ENCODE data around the gene TRAPPC8. TPM values are rescaled to one million over a fixed set of nuclear protein-coding genes. Genes with fewer than 3 reads are reported as not detected.
"Not testable (repeated sequence)": the region's sequence is repeated elsewhere in the genome, so short reads cannot be mapped to it uniquely, and the experiment has no call there.

TRAPPC8 gene
- total and polyA plus RNA-seq, 4 donors = 12.4 to 73.5 (median 35.8) TPM

DNA sequence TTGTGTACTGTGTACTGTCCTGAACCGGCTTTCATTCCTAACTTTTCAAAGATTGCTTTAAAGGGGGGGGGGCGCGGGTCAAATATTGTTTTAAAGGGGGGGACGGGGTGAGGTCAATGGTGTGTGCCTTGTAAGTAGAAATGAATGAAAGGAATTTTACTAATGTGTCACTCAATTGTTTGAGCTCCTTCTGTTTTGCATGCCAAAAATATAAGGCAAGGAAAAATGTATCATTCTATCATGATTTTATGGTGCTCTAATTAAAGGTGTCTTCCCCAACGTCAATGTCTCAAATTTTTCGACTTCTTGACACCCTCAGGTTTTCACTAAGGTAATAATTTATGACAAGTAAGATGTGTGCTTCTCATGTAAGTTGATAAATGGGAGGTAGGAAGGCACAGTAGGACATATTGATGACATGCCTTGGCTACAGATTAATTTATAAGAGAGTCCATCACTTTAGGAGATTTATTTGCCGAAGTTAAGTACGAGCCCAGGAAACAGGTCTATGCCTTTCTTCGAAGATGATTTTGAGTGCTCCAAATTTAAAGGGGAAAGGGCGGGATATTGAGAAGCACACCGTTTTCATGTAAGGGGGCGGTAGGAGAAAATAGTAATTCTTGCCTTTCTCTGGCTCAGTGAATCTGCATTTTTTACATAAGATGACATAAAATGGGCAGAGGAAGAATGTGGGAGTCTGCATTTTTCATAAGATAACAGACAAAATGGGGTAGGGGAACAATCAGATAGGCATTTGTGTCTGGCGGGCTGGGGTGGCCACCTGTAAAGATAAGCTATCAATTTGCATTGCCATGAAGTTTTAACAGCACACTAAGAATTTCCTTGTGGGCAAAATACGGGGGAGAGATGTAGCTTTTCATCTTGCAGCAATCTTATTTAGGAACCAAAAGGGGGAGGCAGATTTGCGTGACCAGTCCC lies 1.2 kb upstream of the TRAPPC8 start:
- Histone ChIP-seq H3K36me3 (ENCODE audit: control insufficient read depth in 4 of 4, insufficient read depth in 4 of 4, low read length in 4 of 4) (peaks cover 0 to 5% (median 0%) of the 10 kb centered on the region in 4 donors), H3K9me3 (ENCODE audit: control insufficient read depth in 4 of 4, insufficient read depth in 3 of 4, low read length in 3 of 4) (no peaks in the 10 kb centered on the region), H3K9ac (ENCODE audit: insufficient read depth in 1 of 2, low read length in 2 of 2) (no peak overlapping the region), H3K27me3 (ENCODE audit: control insufficient read depth in 3 of 3, insufficient read depth in 3 of 3, low read length in 2 of 3) (peaks cover 0 to 10% (median 5%) of the 10 kb centered on the region in 3 donors), H3K4me1 (ENCODE audit: control insufficient read depth in 5 of 5, insufficient read depth in 5 of 5, low read length in 5 of 5) (peaks cover 0 to 12% (median 6%) of the 10 kb centered on the region in 5 donors), H3K4me3 (peak overlapping the region; percentile 49), H3K27ac (ENCODE audit: low read depth in 1 of 2, low read length in 1 of 2) (peak overlapping the region; percentile 66 to 68)
- no peak for DNase-seq
- TF ChIP-seq, protein P1, sequence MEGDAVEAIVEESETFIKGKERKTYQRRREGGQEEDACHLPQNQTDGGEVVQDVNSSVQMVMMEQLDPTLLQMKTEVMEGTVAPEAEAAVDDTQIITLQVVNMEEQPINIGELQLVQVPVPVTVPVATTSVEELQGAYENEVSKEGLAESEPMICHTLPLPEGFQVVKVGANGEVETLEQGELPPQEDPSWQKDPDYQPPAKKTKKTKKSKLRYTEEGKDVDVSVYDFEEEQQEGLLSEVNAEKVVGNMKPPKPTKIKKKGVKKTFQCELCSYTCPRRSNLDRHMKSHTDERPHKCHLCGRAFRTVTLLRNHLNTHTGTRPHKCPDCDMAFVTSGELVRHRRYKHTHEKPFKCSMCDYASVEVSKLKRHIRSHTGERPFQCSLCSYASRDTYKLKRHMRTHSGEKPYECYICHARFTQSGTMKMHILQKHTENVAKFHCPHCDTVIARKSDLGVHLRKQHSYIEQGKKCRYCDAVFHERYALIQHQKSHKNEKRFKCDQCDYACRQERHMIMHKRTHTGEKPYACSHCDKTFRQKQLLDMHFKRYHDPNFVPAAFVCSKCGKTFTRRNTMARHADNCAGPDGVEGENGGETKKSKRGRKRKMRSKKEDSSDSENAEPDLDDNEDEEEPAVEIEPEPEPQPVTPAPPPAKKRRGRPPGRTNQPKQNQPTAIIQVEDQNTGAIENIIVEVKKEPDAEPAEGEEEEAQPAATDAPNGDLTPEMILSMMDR (IDR thresholded peaks at IDR 0.05; ENCODE audit: control extremely low read depth, extremely low read depth) = no peak
- 13 to 15% methylated on average over 15 of the region's 15 CpGs for WGBS, 2 donors
- no peak for ATAC-seq (ENCODE audit: insufficient read depth, low FRiP score)

DNA sequence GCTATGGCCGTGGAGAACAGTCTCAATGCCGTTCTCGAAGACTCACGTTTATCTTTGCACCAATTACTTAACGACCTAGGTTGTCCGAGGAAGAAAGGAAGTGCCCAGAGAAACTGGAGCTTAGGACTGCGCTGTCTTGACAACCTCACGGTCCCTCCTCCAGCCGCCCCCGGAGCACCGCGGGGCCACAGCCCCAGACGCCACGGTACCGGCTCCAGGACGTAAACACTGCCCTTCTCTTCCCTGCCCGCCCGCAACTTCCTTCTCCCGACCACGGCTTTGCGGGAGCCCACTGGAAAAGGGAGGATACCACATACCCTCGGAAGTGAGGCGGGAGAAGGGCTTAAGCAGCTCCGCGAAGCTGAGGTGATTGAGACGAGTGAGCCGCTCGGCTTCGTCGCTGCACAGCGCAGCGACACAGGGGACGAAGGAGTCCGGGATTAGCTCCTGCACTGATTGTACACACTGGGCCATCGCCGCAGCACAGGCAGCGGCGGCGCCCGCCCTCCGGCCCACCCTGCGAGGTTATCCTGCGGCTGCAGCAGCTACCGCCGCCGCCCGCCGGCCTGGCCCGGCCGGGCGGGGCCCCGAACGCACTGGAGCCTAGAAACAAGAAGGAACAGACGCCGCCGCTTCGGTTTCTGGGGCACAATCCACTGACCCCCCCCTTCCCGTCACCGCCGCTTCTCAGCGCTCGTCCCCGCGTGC lies 483 bp downstream of the TRAPPC8 start:
- ATAC-seq (ENCODE audit: insufficient read depth, low FRiP score) = peak; percentile 31
- Histone ChIP-seq H3K4me3 (peak overlapping the region; percentile 80), H3K9me3 (ENCODE audit: control insufficient read depth in 4 of 4, insufficient read depth in 3 of 4, low read length in 3 of 4) (no peaks in the 10 kb centered on the region), H3K36me3 (ENCODE audit: control insufficient read depth in 4 of 4, insufficient read depth in 4 of 4, low read length in 4 of 4) (peaks cover 0 to 5% (median 0%) of the 10 kb centered on the region in 4 donors), H3K9ac (ENCODE audit: insufficient read depth in 1 of 2, low read length in 2 of 2) (peak overlapping the region; percentile 84 to 85), H3K27me3 (ENCODE audit: control insufficient read depth in 3 of 3, insufficient read depth in 3 of 3, low read length in 2 of 3) (peaks cover 0 to 10% (median 5%) of the 10 kb centered on the region in 3 donors), H3K27ac (ENCODE audit: low read depth in 1 of 2, low read length in 1 of 2) (peak overlapping the region; percentile 90), H3K4me1 (ENCODE audit: control insufficient read depth in 5 of 5, insufficient read depth in 5 of 5, low read length in 5 of 5) (peaks cover 0 to 12% (median 9%) of the 10 kb centered on the region in 5 donors)
- peak in 2 of 3 donors; percentile 36 to 45 for DNase-seq
- 0 to 1% methylated on average over 58 to 64 of the region's 64 CpGs for WGBS, 2 donors
- TF ChIP-seq, protein P1 (IDR thresholded peaks at IDR 0.05; ENCODE audit: control extremely low read depth, extremely low read depth) = no peak

DNA sequence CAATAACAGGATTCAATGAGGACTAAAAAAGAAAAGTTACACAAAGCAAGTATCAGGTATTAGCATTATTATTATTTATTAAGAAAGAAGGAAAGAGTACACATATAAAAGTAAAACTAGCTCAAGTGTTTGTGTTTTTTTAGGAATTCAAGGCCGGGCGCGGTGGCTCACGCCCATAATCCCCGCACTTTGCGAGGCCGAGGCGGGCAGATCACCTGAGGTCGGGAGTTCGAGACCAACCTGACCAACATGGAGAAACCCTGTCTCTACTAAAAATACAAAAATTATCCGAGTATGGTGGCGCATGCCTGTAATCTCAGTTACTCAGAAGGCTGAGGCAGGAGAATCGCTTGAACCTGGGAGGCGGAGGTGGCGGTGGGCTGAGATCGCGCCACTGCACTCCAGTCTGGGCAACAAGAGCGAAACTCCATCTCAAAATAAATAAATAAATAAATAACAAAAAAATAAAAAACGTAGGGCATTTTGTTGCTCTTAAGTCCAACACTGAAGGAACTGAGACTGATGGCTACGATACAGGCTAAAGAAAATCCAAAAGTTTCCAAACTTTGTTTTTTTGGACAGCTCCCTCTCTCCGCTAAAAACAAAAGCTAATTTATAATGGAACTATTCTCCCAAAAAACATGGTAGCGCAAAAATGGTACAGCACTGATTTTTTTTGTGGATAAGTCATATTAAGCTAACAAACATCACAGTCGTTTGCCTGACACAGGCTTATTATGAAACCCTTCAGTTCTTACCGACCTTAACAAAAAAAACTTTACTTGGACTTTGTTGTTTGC lies 1.7 kb downstream of the TRAPPC8 start:
- Histone ChIP-seq H3K27me3 (ENCODE audit: control insufficient read depth in 3 of 3, insufficient read depth in 3 of 3, low read length in 2 of 3) (peaks cover 0 to 10% (median 5%) of the 10 kb centered on the region in 3 donors), H3K27ac (ENCODE audit: low read depth in 1 of 2, low read length in 1 of 2) (no peak overlapping the region), H3K4me1 (ENCODE audit: control insufficient read depth in 5 of 5, insufficient read depth in 5 of 5, low read length in 5 of 5) (peaks cover 0 to 12% (median 9%) of the 10 kb centered on the region in 5 donors), H3K36me3 (ENCODE audit: control insufficient read depth in 4 of 4, insufficient read depth in 4 of 4, low read length in 4 of 4) (peaks cover 0 to 5% (median under 1%) of the 10 kb centered on the region in 4 donors), H3K9me3 (ENCODE audit: control insufficient read depth in 4 of 4, insufficient read depth in 3 of 4, low read length in 3 of 4) (no peaks in the 10 kb centered on the region), H3K9ac (ENCODE audit: insufficient read depth in 1 of 2, low read length in 2 of 2) (peak overlapping the region; percentile 84 to 85), H3K4me3 (no peak overlapping the region)
- 85 to 89% methylated on average over 24 of the region's 24 CpGs for WGBS, 2 donors
- DNase-seq (peak in 2 of 3 donors; percentile 2 to 3), ATAC-seq (ENCODE audit: insufficient read depth, low FRiP score) (no peak)
- TF ChIP-seq, protein P1 (IDR thresholded peaks at IDR 0.05; ENCODE audit: control extremely low read depth, extremely low read depth) = no peak

DNA sequence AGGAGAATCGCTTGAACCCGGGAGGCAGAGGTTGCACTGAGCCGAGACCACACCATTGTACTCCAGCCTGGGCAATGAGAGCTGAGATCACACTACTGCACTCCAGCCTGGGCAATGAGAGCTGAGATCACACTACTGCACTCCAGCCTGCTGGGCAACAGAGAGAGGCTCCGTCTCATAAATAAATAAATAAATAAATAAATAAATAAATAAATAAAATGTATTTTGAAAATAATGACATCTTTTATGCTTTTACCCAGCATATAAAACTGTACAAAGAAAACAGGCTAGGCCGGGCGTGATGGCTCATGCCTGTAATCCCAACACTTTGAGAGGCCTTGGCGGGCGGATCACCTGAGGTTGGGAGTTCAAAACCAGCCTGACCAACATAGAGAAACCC lies 8.2 kb downstream of the TRAPPC8 start:
- H3K9ac ChIP-seq (ENCODE audit: insufficient read depth in 1 of 2, low read length in 2 of 2); H3K4me1 ChIP-seq (ENCODE audit: control insufficient read depth in 5 of 5, insufficient read depth in 5 of 5, low read length in 5 of 5); H3K27me3 ChIP-seq (ENCODE audit: control insufficient read depth in 3 of 3, insufficient read depth in 3 of 3, low read length in 2 of 3); H3K4me3 ChIP-seq; H3K9me3 ChIP-seq (ENCODE audit: control insufficient read depth in 4 of 4, insufficient read depth in 3 of 4, low read length in 3 of 4); H3K27ac ChIP-seq (ENCODE audit: low read depth in 1 of 2, low read length in 1 of 2); DNase-seq; H3K36me3 ChIP-seq (ENCODE audit: control insufficient read depth in 4 of 4, insufficient read depth in 4 of 4, low read length in 4 of 4); ATAC-seq (ENCODE audit: insufficient read depth, low FRiP score): not testable (repeated sequence)
- 94 to 98% methylated on average over 8 of the region's 8 CpGs for WGBS, 2 donors
